GM12874 (cell line): ENCODE results near the gene SH2D6.

ENCODE experiments used
- CTCF ChIP-seq: IDR thresholded peaks from 2 replicates; pipeline ENCODE4 v1.5.1; 2011; ENCODE audit warnings: low read depth, mild to moderate bottlenecking, control low read depth, low read length, moderate library complexity; ENCODE audit not compliant: insufficient read depth

Gene SH2D6

GRCh38 chr2:85458601-85459563, 40.4 kb downstream of the SH2D6 start:
- TF ChIP-seq CTCF = no peak

GRCh38 chr2:85459771-85460170, 41.3 kb downstream of the SH2D6 start:
- TF ChIP-seq CTCF = no peak

GRCh38 chr2:85462322-85462721, 43.8 kb downstream of the SH2D6 start:
- TF ChIP-seq CTCF = no peak

- no peak for TF ChIP-seq CTCF
Observed at GRCh38 chr2:85468096-85468703, 49.7 kb downstream of the SH2D6 start.

- no peak for TF ChIP-seq CTCF
Observed at GRCh38 chr2:85468704-85469349, 50.3 kb downstream of the SH2D6 start.

GRCh38 chr2:85470850-85471800, 52.6 kb downstream of the SH2D6 start:
- TF ChIP-seq CTCF = no peak
